Mammary epithelial cell (primary cell): ENCODE measurements around the gene KLHL13.

Source experiments
- CTCF ChIP-seq, 2 donors: IDR thresholded peaks in 1 of 2; conservative IDR thresholded peaks in 1 of 2; 2 replicates each; pipeline ENCODE4 v1.5.1; 2011 to 2012; ENCODE audit warnings: inconsistent platforms in 2 of 2, low read length in 2 of 2, mild to moderate bottlenecking in 2 of 2, control low read depth in 1 of 2, low read depth in 1 of 2; ENCODE audit not compliant: insufficient read depth in 1 of 2; ENCODE audit errors: extremely low read depth in 1 of 2
- EZH2 ChIP-seq: IDR thresholded peaks from 2 replicates; pipeline ENCODE4 v1.6.1; 2012; ENCODE audit warnings: low read length, inconsistent platforms, borderline replicate concordance

DNA sequence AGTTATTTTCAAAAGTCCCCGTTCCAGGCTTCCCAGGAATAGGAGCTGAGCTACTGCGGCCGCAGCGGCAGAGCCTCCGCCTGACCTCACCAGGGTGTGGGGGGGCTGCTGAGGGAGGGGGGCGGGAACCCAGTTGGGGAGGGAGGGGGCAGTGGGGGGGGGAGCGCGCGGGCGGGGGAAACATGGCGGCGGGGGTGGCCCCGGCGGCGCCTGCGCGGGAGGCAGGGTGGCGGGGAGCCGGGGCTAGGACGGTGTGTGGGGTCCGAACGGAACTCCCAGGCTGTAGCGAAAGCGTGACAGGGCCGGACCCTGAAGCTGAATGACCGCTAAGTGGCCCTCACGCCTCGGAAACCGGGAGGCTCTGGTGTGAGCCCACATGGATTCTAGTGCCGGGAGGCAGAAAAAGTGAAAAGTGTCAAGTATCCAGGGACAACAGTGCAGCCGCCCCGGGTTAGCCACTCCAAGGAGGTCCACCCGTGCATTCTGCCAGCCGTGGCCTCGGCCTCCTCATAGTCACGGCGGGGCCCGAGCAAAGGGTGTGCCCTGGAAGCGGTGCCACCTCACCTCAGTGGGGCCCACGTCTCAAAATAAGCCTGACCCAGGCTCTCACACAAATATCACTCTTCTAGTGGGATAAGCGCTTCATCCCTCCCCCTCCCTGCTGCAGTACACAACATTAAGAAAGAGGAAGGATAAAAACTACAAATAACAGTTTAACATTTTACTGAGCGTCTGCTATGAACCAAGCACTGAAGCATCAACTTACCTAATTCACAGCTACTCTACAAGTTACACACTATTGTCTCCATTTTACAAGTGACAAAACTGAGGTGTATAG, at the start of gene KLHL13:
- TF ChIP-seq CTCF (conservative IDR thresholded peaks at IDR 0.05 in 1 of 2, IDR thresholded peaks at IDR 0.05 in 1 of 2; ENCODE audit: extremely low read depth in 1 of 2, insufficient read depth in 1 of 2, low read depth in 1 of 2, low read length in 2 of 2) = no peak
- TF ChIP-seq EZH2 = no peak
